HG02610 (cell line): ENCODE data around the gene CYP26C1.

ENCODE experiments used
- ATAC-seq: cut with Tn5 transposase; IDR thresholded peaks from one replicate; pipeline ENCODE4 v1.9.1; 2021; ENCODE audit warnings: mild to moderate bottlenecking, moderate library complexity; ENCODE audit not compliant: unreplicated experiment

Gene CYP26C1

DNA sequence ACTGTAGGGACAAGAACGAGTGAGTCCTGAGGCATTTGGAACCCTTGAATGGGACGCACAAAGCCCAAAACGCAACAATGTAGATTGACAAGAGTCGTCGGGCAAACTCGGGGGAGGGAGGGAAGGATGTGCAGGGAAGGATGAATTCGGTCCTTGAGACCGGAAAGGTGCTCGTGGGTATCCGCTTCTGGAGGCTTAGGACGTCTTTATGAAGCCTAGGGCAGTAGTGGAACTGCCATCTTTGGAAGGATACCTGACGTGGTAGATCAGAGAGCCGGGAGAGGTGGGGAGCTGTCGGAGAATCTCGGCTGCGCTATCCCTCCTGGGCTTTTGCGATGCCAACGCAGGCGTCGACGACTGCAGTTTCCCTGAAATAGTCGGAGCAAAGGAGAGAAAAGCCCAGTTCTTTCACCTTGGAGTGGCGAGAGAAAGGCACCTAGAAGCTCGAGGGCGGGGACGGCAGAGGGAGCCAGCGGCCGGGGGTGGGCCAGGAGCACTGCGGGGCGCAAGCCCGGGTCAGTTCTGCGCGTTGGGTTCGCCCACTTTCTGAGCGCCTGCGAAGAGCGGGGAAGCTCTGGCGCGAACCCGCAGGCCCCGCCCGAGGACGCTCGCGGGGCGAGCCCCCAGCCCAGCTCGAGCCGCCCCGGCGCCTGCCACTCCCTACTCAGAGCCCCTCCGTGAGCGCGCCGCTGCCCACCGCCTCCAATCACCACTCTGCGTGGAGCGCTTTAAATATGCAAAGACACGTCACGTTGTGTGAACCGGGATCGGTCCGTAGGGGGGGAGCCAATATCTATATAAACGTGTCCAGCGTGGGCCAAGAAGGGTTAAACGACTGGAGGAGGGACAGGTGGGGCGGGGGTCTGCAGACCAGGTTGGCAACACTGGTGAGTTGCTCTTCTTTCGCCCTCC, at the start of gene CYP26C1:
Gene CYP26C1 (plus strand): TSS at position 824 of the 912 bp plus-strand sequence. CDS start 466 bp downstream, outside the sequence.
- ATAC-seq = no peak

DNA sequence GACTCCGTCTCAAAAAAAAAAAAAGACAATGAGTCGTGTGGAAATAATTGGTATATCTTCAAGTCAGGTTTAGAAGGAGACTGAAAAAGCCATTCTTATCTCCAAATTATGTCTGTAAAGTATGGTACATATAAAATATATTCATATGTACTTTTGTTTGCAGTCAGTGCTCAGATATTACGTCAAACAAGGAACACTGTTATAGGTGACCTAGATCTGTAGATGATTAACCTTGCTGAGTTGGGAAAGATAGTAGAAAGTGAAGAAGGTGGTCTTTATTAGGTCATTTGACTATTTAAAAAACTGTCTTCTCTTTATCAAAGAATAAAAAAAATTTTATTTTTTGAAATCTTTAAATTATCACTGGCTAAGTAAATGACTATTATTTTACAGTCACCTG, 44.9 kb upstream of the CYP26C1 start:
- ATAC-seq = no peak

- ATAC-seq = no peak
Observed at GRCh38 chr10:93023013-93023650, 37.5 kb upstream of the CYP26C1 start.

GRCh38 chr10:93026072-93026471, 34.5 kb upstream of the CYP26C1 start:
- ATAC-seq = no peak

DNA sequence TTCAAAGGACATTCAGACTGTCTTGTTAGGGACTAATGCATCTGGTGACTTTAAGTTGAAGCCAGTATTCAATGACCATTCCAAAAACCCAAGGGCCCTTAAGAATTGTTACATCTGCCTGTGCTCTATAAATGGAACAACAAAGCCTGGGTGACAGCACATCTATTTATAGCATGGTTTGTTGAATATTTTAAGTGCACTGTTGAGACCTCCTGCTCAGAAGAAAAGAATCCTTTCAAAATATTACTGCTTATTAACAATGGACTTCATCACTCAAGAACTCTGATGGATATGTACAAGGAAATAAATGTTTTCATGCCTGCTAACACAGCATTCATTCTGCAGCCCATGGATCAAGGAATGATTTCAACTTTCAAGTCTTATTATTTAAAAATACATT, 33.1 kb upstream of the CYP26C1 start:
- ATAC-seq = no peak

- ATAC-seq = no peak
Observed at GRCh38 chr10:93028883-93029282, 31.7 kb upstream of the CYP26C1 start.

DNA sequence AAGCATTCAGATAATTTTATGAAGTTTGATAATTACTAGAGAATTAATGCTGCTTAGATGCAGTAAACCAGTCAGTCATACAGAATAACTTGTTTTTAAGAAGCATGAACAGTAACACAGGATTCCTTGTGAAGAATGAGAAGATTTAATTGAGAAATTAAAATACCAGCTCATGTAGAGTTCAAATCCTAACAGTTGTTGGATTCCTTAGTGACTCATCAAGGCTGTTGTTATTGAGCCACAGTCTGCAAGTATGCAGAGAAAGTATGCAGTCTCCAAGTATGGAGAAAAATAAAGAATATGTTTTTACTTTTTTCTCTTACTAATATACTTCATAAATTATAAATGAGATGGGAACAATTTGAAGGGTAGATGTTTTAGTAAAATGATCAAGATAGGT, 30.2 kb upstream of the CYP26C1 start:
- ATAC-seq = no peak

- ATAC-seq = no peak
Observed at GRCh38 chr10:93032105-93032808, 28.3 kb upstream of the CYP26C1 start.

- no peak for ATAC-seq
Observed at GRCh38 chr10:93032809-93033137, 27.8 kb upstream of the CYP26C1 start.

DNA sequence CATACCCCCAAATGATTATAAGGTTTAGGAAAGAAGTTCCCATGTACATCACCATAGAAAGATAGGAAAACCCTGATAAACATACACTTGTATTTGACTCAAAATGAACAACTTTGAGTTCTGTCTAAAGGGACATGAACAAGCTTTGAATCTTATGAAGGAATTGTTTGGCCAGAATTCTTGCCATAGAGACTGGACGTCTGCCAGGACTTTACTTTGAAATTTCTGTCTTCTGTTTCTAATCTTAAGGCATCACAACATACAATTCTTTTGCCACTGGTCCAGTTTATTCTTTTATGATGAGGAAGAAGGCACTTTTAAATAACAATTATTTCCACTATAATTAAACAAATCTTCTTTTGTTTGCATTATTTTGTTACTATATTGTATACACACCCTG, 26.2 kb upstream of the CYP26C1 start:
- ATAC-seq = no peak

DNA sequence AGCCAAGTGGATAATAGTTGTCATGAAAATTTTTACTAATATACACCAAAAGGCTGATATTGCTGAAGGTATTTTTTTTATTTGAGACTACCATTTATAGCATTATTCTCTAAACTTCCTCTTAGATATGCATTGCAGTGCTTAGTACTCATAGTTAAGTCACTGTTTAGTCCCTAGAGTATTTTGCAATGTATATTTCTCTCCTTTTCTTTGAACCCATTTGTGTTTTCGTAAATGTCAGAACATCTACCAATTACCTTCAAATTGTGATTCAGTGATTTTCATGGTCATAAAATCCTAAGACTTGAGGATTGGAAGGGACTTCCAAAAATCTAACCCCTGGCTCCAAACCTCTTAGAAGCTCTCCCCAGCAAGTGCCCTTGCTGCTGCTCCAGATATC, 21.5 kb upstream of the CYP26C1 start:
- ATAC-seq = no peak

- no peak for ATAC-seq
Observed at GRCh38 chr10:93039721-93040120, 20.9 kb upstream of the CYP26C1 start.

DNA sequence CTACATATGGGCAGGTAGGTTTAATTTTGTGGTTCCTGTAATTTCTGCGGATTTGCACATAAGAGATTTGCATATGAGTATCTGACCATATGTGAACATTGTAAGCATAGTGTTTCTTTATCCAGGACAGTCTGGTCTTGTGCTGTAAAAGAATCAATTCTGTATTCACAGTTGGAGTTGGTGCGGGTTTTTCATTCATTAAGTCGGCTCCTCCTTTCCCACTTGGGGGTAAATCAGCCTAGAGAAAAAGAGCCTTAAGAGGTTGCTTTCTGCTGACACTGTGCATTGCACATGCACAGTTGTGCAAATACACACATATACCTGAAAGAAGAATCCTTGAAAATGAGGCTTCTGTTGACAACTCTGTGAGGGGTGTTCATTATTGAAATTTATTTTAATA, 6.1 kb upstream of the CYP26C1 start:
- no peak for ATAC-seq

- ATAC-seq = no peak
Observed at GRCh38 chr10:93058139-93058538, 2.5 kb upstream of the CYP26C1 start.

DNA sequence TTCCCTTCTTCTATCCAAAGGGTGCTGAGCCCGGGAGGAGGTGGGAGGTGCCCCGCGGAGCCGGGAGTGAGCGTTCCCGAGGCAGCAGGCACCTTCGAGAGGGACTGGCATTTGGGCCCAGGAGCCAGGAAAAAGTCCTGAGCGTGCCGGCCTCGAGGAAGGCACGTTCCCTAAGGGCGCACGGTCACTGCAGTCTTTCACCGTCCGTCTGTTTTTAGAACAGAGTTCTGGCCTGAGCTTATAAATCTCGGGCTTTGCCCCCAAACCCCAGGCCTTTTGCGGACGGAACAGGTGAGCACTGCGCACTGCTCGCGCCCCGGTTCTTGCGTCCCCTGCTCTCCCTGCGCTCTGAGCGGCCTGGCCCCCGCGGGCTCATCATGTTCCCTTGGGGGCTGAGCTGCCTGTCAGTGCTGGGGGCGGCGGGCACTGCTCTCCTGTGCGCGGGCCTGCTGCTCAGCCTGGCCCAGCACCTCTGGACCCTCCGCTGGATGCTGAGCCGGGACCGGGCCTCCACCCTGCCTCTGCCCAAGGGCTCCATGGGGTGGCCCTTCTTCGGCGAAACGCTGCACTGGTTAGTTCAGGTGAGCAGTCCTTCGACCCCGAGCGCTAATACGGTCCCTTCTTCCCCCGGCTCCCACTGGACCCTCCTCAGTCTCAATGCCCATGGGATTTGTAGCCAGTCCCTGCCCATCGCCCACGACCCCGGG, 442 bp downstream of the CYP26C1 start:
- ATAC-seq = no peak

GRCh38 chr10:93061594-93062513, 1.3 kb downstream of the CYP26C1 start:
- no peak for ATAC-seq

DNA sequence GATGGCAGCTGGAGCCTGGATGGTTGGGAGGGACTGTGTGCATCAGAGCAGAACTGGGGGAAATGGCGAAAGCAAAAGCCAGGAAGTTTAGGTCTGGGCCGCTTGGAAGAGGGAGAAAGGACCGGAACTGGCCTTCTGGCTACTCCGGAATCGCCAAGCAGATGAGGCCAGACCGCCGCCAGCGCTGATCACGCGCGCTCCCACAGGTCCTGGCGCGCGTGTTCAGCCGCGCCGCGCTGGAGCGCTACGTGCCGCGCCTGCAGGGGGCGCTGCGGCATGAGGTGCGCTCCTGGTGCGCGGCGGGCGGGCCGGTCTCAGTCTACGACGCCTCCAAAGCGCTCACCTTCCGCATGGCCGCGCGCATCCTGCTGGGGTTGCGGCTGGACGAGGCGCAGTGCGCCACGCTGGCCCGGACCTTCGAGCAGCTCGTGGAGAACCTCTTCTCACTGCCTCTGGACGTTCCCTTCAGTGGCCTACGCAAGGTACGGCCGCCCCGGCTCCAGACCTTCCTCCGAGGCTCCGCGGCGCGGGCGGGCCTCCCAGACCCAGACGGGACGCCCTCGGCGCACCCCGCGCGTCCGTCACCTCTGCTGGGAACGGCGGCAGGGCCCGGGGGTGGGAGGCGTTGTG, 2.0 kb downstream of the CYP26C1 start:
- no peak for ATAC-seq

- no peak for ATAC-seq
Observed at GRCh38 chr10:93063144-93063976, 2.8 kb downstream of the CYP26C1 start.
